ENCODE measurements around the gene DENND1A.

The DENND1A gene

GRCh38 chr9:123390337-123391135 lies 539.4 kb downstream of the DENND1A start:
- no peak for DNase-seq (ENCODE audit: low read depth)

GRCh38 chr9:123389698-123390097 lies 540.2 kb downstream of the DENND1A start:
- no peak for DNase-seq (ENCODE audit: low read depth)

- no peak for DNase-seq (ENCODE audit: low read depth)
These were observed 540.9 kb downstream of the DENND1A start for GRCh38 chr9:123389070-123389469.

GRCh38 chr9:123387686-123388085 lies 542.2 kb downstream of the DENND1A start:
- DNase-seq (ENCODE audit: low read depth): no peak

GRCh38 chr9:123383512-123384170 lies 546.3 kb downstream of the DENND1A start:
- DNase-seq (ENCODE audit: low read depth): no peak

GRCh38 chr9:123382653-123383511 lies 547.0 kb downstream of the DENND1A start:
- DNase-seq (ENCODE audit: low read depth): no peak

GRCh38 chr9:123380852-123381705 lies 548.8 kb downstream of the DENND1A start:
- DNase-seq (ENCODE audit: low read depth): no peak

- DNase-seq (ENCODE audit: low read depth): no peak
These were observed 550.8 kb downstream of the DENND1A start for GRCh38 chr9:123378956-123379660.

GRCh38 chr9:123378025-123378424 lies 551.9 kb downstream of the DENND1A start:
- no peak for DNase-seq (ENCODE audit: low read depth)

GRCh38 chr9:123377211-123377971 lies 552.5 kb downstream of the DENND1A start:
- DNase-seq (ENCODE audit: low read depth): no peak

- no peak for DNase-seq (ENCODE audit: low read depth)
These were observed 553.5 kb downstream of the DENND1A start for GRCh38 chr9:123376218-123377071.

- DNase-seq (ENCODE audit: low read depth): no peak
These were observed 554.3 kb downstream of the DENND1A start for GRCh38 chr9:123375469-123376132.

- no peak for DNase-seq (ENCODE audit: low read depth)
These were observed 556.0 kb downstream of the DENND1A start for GRCh38 chr9:123373946-123374345.

GRCh38 chr9:123373447-123373923 lies 556.4 kb downstream of the DENND1A start:
- DNase-seq (ENCODE audit: low read depth): no peak

GRCh38 chr9:123372766-123373446 lies 557.0 kb downstream of the DENND1A start:
- no peak for DNase-seq (ENCODE audit: low read depth)

GRCh38 chr9:123371805-123372590 lies 557.9 kb downstream of the DENND1A start:
- DNase-seq (ENCODE audit: low read depth): no peak

- DNase-seq (ENCODE audit: low read depth): no peak
These were observed 558.7 kb downstream of the DENND1A start for GRCh38 chr9:123371228-123371584.

All from HS-5 (cell line).